Activated CD4-positive, alpha-beta T cell treated with anti-CD3 and anti-CD28 coated beads, Interleukin-2, amount 50 U/mL, for 4 hours (primary cell): ENCODE measurements around the gene PPP2CA.
"Not testable (repeated sequence)": the region's sequence is repeated elsewhere in the genome, so short reads cannot be mapped to it uniquely, and the experiment has no call there.

Experiments
- DNase-seq, 2 experiments: peaks; one replicate each; pipeline ENCODE4 v3.0.0-alpha.2; 2020

The PPP2CA gene

DNA sequence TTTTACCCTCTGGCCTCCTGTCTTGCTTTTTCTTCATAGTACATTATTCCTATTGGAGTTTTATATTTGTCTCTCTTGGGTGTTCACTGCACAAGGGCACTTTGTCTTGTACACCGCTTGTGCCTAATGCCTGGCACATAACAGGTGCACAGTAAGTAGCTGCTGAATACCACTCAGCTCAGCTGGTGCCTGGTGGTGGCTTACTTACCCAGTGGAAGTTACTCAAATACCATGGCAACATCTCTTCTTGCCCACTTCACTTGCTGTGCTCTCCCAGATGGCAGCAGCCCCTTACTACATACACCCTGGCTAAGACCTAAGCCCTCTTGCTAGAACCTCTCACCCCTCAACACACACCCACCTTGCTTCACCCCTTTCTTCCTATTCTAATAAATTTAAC, 37.8 kb downstream of the PPP2CA start:
- no peak for DNase-seq

DNA sequence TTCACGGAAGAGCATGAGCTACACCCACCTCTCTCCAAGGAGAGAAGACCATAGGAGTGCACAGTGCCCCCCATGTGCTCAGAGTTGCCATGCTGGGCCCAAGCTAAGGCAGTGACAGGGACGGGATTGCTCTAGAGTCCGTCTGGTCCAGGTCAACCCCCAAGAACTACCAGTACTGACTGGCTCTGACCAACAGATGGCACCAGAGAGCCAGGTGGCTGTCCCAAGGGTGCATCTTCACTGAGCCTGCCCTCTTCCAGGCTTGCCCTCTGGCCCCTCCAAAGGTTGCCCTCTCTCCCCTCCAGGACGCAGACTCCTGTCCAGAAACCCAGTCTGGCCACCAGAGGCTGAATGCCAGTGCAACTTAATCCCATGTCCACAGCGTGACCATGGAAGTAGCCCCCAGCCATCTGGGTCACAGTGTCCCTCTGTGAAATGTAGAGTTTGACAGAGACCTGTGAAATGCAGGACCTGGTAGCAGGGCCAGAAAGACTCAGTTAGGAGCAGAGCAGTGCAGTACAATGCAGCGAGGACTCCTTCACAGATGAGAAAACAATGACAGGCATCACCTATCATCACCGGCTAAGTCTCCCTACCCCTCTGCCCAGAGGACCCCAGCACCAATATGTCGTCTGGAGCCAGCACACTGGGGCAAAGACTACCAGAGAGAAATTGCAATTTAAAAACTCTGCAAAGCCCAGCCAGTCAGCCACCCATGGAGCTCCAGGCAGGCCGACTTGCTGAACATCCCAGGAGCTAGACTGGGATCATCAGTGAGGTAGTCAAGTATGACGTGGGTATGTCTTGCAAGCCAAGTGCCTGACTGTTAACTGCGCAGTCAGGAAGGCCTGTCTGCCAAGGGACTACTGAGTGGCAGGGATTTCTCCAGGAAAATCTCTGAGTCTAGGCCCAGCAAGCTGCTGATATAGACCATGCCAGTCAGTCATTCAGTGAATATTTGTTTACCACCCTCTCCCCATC, 41.4 kb downstream of the PPP2CA start:
- peak; percentile 72 to 74 for DNase-seq

DNA sequence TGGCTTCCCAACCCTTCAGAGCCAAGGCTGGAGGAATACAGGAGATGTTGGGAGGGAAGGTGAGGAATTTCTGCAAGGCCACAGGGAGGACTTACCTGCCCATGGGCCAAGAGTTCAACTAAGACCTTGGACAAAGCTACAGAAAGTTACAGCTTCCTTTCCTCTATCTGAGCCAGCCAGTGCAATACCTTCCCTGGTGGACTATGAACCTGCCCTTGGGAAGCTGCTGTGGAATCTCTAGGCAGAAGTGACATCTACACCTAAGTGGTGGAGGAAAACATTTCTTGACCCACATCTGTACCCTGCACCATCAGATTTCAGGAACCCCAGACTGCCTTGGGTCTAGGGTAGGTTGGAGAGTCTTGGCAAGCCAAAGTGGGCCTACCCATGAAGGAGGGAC, 42.4 kb downstream of the PPP2CA start:
- DNase-seq = no peak

DNA sequence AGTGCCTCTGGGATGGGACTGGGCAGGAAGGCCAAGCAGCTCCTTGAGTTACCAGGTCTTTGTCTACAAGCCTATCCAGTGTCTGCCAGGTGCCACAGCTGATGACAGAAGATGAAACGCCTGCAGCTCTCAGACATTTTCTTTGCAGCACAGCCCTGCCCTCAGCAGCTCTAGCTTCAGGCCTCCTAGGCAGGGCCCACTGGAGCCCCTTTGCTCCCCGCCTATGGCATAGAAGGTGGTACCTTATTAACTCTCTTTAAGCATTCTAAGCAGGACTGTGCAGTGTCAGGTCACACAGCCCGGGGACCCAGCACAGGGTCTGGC, 47.8 kb downstream of the PPP2CA start:
- no peak for DNase-seq

DNA sequence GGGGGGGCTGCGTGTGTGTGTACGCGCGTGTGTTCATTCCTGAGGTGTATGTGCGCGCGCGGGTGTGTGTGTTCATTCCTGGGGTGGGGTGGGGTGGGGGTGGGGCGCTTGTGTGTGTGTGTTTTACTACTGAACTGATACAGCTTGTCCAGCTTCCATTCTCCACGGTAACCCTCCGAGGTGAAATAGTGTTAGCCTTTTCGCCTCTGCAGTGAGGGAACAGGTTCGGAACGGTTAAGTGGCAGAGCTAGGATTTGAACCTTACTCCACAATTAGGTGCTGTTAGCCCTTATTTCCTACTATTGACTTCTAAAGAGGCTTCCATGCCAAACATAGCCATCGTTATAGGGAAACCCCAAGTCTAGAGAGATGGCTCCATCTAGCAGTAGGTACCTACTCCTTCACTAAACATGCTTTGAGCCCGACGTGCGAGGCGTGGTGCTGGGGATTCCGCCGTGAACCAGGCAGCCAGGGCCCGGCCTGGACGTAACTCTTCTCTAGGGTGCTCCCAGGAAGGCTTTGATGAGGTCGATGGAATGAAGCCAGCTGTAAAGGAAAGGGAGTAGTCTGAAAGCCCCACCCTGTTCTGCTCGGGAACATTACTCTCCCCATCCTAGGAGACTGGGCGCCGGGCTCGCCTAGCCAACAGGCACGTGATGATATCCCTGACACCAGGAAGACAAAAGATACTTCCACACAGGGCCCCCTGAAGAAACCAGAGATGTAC, 48.3 kb downstream of the PPP2CA start:
- no peak for DNase-seq

DNA sequence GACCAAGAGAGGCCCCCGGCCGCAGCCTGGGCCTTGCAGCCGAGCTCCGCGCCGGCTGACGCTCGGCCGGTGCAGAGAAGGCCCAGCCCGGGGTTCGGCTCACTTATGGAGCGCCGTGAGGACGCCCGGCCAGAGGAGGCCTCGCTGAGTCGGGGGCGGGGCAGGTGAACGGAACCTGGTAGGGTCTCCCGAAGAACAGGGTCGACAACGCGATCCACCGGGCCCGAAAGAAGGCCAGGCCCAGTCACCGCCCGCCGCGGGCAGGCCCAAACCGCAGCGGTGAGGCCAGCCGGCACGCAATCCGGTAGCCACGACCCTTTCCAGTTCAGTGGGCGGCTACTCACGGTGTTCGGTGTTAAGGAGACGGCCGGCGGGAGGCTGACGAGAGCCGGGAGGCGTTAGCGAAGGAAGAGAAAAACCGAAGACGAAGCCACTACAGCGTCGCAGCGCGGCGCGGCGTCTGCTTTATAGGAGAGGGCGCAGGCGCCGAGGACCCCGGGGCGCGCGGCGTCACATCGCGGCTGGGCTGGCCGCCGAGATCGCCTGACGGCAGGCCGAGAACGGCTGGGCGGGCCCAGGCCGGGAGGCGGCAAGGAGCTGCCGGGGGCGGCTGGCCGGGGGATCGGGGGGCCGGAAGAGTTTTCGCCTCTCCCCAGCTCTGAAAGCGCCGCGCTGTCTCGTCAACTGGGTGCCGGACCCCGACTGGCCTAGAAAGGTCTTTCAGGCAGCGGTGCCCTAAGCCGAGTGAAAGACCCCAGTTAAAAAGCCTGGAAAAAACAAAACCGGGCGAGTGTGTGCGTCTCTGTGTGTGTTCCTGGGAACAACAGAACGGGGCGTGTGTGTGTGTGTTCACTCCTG, 49.1 kb downstream of the PPP2CA start, which contains the start of gene SKP1:
Gene SKP1 (minus strand): TSS at position 440 of the 858 bp plus-strand sequence. CDS start 2,928 bp downstream, outside the sequence.
- DNase-seq = peak; percentile 79

DNA sequence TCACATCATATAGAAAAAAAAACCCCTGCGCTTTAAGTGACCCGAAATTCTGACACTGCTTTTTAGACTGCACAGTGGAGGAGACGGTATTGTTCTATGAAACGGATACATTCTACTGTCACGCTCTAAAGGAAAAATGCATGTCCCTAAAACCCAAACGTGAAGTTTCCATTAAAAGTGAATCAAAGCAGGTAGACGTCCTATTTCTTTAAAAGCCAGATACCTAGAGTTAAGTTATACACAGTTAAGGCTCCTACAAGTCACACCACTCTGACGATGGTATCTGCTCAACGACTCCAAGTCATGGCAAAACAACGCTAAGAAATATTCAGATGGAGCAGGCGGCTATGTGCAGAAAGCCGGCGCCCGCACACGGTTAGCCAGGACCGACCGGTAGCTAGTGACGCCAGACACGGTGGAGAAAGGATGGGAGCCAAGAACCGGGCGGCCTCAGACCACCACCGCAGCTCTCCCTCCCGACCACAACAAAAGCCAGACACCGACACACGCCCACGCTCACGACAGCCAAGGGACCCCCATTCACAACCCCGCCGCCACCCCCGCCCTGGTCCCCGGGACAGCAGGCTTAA, 49.9 kb downstream of the PPP2CA start:
- DNase-seq = no peak

DNA sequence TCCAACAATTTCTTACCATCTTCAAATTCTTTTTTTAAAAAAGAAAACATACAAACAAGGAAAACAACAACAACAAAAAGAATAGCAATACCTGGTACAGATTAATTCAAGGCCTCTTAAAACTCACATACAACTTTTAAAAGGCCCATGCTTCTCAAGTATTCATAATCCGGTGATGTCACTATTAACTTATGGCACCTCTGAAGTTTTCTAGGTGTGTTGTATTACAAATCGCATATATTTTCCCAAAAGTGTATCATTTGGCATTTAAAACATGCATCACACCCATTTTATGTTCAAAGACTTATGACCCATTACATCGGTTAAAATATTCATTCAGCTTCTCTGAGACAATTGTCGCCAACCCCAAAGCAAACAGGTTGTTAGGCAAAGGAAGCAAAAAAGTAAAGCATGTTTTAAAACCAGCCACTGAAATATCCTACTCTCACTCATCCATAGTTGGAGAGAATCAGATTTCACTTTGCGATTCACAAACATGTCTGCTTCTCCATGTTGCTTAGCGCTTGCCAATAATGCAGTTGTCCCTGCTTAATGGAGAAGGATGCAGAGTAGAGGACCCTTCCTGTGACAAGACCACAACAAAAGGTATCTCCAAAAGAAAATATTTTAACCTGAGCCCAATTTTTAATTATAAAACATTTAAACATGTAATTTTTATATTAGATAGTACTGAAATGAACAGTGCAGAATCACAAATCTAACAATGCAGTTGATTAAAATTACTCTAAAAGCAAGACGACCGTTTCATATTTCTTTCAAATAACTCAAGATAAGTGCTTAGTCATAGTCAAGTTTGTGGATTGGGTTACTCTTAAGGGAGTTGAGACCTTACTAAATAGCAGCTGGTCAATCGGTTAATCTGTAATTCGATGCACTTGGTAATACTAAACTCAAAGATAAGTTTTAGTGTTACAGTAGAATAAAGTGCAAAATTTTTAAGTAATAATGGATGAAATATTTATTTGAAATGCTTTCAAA, 50.7 kb downstream of the PPP2CA start:
- no peak for DNase-seq

DNA sequence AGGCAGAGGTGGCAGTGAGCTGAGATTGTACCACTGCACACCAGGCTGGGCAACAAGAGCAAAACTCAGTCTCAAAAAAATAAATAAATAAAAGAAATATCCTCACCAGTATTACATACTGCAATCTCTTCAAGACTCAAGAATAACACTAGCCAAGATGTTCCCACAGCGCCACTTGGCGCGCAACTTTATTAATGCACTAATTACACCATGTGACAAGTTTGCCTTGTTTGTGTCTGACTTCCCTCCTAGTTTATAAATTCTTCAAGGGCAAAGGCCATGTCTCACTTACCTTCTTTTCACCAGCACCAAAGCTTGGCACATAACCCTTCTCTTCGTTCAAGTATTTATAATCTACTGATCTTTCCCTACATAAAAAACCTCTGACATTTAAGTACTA, 53.9 kb downstream of the PPP2CA start:
- no peak for DNase-seq

DNA sequence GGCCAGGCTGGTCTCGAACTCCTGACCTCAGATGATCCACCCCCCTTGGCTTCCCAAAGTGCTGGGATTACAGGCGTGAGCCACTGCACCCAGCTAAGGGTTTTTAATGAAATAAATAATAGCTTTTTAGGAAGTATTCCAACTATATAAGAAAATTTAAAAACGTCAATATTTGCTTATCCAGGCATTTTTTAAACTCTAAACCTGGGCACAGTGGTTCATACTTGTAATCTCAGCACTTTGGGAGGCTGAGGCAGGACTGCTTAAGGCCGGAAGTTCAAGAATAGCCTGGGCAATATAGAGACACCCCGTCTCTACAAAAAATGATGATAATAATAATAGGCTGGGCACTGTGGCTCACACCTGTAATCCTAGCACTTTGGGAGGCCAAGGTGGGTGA, 63.3 kb downstream of the PPP2CA start:
- no peak for DNase-seq

DNA sequence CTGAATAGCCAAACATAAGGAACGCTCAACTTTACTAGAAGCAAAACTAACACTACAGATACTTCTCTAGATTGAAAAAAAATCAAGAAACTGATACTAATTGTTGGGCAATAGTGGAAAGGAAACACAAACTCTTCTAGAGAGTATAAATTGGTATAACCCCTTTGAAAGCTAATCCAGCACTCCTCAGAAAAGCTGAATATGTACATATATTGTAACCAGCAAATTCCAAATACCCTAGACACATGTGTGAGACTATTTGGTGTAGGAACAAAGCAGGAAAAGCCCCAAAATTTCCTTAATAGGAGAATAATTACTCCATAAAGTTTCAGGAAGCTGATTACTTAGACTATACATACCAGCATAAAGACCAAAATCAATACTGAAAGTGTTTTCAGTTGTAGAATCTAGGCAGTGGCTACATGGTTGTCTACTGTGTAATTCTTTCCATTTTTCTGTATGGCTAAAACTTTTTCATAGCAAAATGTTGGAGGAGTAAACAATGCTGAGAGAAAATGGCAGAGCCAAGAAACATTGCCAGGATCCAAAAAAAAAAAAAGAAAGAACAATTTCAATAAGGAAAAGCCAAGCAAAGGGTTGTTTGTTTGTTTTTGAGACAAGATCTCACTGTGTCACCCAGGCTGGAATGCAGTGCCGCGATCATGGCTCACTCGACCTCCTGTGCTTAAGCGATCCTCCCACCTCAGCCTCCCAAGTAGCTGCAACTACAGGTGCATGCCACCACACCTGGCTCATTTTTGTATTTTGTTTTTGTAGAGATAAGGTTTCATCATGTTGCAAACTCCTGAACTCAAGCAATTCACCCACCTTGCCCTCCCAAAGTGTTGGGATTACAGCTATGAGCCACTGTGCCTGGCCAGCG, 64.1 kb downstream of the PPP2CA start:
- DNase-seq = no peak

DNA sequence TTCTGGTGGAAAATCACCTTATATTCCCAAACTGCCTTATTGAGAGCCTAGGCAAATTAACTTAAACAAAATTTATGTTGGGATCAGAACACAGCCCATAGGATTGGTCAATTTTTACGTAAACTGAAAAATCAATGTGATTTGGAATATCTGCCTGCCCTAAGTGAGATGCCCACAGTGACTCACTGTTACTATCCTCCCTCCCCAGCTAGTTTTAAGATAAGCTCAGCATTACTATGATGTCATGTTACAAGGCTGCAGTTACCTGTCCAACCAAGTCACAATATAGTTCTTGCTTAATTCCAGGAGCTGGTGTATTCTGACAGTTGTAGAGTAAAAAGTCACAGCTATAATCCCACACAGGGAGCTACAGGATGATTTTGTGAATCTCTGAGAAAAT, 72.2 kb downstream of the PPP2CA start:
- no peak for DNase-seq

DNA sequence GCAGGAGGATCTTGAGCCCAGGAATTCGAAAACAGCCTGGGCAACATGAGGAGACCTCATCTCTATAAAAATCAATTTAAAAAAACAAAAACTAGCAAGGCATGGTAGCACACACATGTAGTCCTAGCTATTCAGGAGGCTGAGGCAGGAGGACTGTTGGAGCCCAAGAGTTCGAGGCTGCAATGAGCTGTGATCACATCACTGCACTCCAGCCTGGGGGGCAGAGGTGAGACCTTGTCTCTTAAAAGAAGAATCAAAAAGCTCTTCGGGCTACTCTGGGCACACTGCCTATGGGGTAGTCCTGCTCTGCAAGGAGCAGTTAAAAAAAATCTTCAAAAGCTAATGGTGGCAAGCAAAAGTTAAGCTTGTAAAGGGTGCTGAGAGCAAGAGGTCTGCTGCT, 72.6 kb downstream of the PPP2CA start:
- no peak for DNase-seq

DNA sequence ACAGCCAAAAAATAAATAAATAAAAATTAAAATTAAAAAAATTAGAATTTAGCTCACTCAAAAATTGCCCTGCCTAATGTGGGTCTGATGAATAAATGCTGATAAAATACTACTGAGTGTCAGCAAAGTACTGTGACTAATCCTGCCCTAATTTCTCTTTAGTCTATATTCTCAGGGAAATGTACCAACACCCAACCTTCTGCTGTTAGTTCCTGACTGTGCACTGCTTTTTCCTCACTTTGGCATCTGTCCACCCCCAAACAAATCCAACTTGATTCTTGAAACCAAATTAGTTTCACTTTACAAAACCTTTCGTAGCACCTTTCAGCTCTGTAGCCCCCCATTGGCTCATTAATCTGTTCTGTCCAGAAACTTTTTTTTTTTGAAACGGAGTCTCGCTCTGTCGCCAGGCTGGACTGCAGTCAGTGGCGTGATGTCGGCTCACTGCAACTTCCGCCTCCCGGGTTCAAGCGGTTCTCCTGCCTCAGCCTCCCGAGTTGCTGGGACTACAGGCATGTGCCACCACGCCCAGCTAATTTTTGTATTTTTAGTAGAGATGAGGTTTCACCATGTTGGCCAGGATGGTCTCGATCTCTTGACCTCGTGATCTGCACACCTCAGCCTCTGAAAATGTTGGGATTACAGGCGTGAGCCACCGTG, 73.6 kb downstream of the PPP2CA start:
- DNase-seq = not testable (repeated sequence)

DNA sequence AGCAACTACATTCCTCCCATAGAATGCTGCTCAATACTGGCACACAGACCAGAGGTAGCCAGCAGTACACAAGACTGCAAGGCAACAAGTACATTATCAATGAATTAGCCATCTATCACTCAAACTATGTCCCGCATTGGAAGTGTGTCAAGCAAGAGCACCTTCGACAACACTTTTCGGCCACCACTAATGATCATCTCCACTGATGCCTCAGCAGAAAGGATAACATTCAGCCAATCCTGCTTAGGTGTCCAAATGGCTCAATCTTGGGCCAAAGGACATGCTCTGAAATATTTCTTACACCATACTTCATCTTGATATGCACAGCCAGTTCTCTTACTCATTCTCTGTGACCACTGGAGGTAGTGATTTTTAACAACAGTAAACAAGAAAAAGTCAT, 74.2 kb downstream of the PPP2CA start:
- no peak for DNase-seq

DNA sequence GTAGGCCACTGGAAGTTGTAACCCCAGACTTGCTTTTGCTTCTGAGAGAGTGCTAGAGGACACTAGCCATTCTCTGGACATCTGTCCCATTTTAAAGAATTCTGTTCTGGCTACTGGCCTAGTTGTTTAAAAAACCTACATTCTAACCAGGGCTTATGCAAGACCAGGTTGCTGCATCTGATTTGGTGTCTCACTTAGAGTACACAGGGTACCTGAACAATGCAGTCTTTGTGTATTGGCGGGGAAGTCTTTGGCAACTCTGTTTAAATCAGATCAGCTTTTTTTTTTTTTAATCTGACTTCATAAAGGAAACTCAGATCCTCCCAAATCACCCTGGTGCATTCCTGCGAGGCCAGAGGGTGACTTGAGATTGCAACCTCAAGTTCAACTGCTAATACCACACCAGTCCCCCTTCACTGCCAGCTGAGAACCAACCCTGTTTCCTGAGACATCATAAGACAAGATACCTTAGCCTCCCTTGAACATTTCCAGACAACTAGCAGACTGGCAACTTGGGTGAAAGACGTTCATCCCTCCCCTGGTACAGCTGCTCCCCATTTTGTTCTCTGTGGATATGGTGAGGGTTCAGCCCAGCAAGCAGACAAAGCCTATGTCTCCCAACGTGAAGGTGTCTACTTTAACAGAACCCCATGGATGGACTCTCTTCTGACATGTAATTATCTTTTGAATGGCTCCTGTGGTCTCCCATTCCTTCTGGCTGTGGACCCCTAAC, 76.1 kb downstream of the PPP2CA start:
- DNase-seq = no peak

DNA sequence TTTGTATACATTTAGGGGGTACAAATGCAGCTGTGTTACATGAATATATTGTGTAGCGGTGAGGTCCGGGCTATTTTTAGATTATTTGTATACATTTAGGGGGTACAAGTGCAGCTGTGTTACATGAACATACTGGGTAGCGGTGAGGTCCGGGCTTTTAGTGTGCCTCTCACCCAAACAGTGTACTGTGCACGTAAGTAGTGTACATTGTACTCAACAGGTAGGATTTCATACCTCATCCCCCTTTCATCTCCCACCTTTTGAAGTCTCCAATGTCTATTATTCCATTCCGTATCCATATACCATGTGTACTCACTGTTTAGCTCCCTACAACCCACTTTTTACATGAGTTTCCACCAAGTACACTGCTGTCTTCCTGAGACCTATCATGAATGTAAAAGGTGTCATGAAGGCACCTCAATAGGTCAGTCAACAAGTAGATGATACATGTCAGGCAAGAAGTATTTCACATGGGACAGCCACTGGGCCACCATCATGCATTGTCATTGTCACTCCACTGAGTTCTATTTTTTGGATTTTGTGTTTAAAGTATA, 76.8 kb downstream of the PPP2CA start:
- DNase-seq = no peak

DNA sequence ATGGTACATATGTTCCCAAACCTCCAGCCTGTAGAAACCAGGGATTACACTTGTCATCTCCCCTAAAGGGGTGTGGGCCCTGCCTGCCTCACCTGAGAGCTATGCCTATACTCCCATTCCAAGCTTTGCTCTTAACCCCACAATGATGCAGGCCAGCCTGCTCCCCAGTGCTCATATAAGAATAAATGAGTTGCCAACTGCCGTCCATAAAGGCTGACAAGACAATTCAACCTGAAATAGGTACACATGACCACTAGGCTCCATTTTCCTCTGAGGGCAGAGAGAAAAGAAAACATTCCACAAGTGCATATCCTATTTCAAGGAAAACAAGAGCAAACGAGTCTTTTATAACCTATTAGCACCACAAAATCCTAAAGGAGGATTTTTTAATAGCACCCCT, 77.6 kb downstream of the PPP2CA start:
- DNase-seq = no peak
